Activated gamma-delta T cell (primary cell): ENCODE measurements around the gene FLAD1.
"Not testable (repeated sequence)": the region's sequence is repeated elsewhere in the genome, so short reads cannot be mapped to it uniquely, and the experiment has no call there.

ENCODE experiments used
- DNase-seq: peaks from one replicate; lab custom pipeline; 2025; lab: John Stamatoyannopoulos, UW

The FLAD1 gene

DNA sequence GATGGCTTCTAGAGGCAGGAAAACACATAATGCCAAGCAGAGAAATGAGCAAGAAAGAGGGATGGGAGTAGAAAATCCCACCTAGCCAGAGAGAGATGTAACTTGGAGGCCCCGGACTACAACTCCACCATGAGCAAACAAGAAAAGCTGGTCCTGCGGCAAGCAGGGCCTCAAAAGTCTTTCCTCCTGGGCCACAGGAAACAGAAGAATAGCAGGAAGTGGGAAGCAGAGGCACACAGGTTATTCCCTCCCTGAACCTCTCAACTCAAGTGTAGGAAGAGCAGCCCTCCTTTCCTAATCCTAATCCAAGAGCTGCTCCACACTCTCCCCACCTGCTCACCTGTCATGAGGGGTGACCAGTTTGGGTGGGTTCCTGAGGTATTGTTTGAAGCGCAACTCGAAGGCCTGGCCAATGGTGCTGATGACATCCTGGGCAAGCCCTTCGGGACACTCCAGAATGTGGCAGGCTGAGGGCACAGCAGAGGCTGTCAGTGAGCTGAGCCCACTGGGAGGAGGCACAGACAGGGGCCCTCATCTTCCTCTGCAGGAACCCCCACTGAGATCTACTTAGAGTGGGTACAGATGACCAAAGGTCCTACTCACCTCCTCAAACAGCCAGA is 15.7 kb upstream of the FLAD1 start:
- DNase-seq = no peak

DNA sequence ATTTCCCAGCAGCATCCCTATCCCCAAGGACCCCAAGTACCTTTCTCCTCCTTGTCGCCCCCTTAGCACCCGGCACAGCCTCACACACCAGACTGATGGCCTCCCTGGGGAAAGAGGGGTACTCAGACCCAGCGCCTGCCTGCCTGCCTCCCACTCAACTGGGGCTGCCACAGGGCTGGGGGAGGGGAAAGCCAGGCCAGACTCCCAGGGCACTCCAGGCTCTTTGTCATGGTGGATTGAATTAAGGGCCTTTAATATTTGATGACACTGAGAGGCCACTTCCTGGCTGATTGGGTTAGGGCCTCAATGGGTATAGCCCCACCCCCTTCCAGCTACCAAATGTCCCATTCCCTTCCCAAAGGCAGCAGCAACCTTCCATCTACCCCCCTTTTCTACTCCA is 14.4 kb upstream of the FLAD1 start:
- no peak for DNase-seq

DNA sequence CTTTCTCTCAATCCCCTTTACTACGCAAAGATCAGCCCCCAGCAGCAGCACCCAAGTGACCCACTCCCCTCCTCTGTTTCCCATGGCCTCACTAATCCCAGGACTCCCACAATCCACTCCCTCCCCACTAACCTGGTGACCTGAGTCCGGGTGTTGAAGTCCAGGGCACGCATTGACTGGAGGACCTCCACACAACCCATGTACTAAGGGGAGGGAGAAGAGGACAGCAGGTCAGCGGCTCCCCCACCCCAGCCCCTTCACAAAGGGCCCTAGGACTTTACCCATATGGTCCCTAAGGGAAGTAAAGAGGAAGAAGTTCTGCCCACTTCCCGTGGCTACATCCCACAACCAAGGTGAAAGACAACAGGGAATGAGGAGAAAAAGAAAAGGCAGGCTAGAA is 13.9 kb upstream of the FLAD1 start:
- no peak for DNase-seq

DNA sequence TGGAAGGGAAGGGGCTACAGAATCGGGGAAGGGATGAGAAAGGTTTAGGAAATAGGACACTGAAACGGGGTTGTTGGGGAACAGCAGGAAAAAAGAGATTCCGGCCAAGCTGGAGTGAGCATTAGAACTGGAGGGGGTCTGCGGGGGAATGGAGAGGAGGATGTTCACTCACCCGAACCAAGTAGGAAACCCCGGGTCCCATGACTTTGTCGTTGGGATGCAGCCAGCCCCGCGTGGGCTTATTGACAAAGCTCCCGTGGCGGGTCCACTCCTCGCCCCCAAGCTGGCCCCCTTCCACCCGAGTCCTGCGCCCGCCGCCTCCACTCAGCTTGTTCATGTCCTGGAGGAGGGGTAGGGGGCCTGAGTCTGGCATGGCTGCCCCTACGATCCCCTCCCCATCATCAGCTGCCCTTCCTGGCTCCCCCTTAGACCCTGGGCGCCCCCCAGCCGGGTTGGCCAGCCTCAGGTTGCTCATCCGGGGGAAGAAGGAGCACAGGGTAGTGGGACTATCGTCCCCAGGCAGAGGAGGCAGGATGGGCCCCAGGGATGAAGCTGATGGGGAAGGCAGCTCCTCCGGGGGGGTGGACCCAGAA is 13.2 kb upstream of the FLAD1 start:
- no peak for DNase-seq

DNA sequence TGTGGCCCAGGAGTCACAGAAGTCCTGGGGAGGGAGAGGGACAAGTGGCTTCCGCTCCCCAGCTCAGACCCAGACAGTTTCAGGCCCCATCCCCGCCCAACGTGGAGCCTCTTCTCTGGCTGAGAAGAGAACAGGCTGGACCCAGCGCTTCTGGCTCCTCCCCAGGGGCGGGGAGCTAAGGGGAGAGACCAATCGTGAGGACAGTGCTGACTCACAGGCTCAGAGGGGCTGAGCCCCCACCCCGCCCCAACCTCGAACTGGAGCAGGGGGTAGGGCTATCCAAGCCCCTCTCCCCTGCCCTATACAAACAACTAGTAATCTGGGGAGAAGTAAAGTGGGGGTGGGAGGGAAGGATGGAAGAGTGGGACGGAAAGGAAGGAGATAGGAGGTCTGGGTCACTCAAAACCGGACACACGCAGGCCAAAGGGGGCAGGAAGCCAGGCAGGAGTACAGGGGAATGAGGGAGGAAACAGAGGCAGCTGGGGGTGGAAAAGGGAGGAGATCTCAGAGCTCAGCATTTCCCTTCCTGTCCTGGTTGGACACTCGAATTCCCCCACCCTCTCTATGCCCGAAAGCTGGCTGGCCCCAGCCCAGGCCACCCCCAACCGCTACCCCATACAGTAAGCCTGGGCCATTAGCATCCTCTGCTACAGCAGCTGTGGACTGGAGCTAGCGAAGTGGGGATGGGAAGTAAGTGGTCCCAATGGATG is 12.4 kb upstream of the FLAD1 start, which contains the start of gene SHC1:
TSS of gene SHC1 (minus strand) at position 117 of the 710 bp plus-strand sequence. CDS start 221 bp downstream, outside the sequence.
- no peak for DNase-seq

DNA sequence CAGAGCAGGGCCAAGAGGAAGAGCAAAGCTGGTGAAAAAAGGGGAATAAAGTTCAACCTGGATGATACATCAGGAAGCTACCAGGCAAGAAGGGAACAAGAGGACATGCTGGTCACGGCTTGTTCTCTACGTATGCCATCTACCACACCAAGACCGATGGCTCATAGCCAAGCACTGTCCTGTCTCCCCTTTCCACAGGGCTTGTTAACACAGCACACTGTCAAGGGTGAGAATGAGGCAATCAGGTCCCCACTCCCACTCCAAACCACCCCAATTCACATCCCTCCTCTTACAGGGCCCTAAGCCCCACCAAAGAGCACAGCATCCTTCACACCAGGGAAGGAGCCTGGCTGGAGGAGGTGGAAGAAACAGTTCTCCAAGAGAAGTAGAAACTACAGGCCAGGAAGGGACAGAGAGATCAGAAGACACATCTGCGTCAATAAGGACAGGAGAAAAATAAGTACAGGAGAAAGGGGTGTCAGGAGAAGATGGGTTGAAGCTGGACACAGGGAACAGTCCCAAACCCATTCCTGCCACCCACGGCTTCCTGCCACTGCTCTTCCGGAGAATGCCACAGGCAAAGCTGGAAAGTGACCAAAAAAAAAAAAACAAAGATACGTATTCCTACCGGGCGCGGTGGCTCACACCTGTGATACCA is 11.7 kb upstream of the FLAD1 start:
- DNase-seq = no peak

DNA sequence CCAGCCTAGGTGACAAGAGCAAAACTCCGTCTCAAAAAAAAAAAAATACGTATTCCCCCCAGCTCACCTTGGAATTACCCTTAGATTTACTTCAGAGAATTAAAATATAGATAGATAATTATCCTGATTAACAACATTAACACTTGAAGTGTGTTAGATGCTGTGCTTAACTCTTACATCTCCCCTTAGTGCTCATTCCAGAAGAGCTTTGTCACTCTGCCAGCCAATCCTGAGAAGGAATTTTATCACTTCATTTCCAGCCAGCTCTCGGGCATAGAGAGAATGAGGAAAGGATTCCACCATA is 11.0 kb upstream of the FLAD1 start:
- no peak for DNase-seq

DNA sequence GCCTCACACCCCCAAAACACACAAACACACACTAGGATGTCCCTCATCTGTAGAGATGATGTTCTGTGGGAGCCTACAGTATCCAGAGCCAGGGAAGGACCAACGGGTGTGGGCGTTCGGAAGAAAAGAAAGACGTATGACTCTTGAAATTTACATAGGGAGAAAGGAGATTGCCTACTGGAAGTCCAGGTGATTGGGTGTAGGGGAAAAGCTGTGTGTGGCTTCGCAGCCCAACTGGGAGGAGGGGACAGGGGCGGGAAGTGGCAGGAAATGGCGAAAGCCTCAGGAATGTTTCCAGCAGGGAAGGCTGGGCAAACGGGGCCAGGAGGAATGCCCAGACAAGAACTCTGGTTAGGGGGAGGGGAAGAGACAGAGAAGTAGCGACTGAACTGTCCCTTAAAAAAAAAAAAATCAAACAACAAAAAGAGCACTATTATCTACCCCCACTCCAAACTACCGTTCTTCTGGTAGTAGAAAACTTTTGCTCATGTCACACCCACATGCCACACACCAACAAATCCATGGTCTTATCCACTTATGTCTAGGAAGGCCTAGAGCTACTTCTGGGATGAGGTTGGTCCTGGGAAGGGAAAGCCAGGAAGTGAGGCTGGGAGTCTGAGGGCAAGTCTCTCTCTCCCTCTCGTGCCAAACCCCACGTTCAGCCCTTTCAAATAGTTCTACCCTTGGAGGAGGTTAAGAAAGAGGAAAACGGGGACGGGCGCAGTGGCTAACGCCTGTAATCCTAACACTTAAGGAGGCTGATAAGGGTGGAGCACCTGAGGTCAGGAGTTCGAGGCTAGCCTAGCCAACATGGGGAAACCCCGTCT is 10.4 kb upstream of the FLAD1 start:
- no peak for DNase-seq

DNA sequence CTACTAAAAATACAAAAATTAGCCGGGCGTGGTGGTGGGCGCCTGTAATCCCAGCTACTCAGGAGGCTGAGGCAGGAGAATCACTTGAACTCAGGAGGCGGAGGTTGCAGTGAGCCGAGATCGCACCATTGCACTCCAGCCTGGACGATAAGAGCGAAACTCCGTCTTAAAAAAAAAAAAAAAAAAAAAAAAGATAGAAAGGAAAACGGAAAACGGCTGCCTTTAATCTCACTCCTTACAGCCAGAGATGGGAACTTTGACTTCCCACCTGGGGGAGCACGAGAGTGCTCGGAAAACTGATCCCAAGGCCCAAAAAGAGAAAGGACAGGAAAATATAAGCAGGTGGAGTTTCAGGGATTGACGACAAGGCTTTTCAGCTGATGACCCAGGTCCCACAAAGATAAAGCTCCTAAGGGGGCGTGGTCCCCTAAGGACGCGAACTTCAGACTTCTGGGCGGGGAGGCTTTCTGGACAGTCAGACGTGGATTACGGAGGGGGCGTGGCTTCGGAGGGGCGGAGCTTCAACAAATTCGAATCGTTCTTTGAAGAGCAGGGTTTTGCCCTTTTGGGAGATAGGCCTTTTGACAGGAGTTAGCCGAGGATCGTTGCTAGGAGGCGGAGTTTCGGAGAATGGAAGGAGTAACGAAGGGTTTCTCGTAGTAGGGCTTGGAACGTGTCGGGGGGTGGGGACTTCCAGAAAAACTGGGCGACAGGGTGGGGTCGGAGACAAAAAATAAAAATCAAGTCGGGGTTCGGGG is 9.6 kb upstream of the FLAD1 start:
- DNase-seq = peak; percentile 40

DNA sequence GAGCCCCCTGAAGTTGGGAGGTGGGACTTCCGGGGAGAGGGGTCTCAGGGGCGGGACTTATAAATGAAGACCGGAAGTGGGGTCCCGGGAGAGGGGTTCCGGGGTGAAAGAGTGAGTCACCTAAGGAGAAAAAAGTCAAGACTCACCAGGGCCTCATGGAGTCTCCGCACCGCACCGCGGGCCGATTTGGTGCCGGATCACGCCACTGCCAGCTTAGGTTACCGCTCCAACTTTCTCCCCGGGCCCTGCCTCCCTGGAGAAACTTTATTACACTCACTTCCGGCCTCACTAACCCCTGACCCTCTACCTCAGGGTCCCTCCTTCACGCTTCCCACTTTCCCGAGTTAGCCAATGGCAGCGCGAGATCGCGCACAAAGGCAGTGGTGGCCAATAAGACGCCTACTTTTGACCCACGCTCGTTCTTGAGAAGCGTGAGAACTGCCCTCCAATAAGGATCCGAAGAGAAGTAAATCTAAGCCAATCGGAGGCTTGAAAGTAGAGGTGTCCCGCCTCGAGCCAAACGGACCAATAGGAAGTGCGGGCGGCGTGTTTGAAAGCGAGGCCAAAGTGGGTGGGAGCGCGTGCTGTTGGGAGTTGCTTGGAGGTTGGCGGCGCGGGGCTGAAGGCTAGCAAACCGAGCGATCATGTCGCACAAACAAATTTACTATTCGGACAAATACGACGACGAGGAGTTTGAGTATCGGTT is 8.9 kb upstream of the FLAD1 start, which contains the start of gene CKS1B:
TSS of gene CKS1B (plus strand) at position 580 of the 706 bp plus-strand sequence. CDS start at position 645, 65 bp downstream.
- peak; percentile 81 for DNase-seq

DNA sequence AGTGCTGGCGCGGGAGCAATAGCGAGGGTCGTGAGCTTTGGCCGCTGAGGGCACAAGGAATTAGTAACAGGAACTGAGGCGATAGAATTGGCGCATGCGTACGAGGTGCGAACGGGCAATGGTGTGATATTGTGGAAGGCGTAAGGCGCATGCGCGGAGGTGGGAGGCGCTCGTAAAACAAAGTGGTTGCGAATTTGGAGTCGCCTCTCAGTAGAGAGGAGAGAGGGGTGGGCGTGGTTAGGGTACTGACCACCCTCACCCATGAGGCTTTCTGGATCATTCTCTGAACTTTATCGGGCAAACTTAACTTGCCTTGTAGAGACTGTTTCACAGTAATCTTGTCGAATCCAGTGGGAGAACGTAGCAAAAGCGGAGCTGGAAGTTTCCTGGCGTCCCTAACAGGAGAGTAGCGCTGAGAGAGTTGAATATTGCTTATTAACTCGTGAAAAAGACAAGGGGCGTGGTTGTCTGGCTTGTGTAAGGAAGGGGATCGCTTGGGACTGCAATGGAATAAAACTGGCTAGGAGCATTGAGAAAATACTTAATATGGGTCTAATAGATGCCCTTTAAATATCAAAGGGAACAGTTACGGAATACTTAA is 8.2 kb upstream of the FLAD1 start:
- peak; percentile 66 for DNase-seq

DNA sequence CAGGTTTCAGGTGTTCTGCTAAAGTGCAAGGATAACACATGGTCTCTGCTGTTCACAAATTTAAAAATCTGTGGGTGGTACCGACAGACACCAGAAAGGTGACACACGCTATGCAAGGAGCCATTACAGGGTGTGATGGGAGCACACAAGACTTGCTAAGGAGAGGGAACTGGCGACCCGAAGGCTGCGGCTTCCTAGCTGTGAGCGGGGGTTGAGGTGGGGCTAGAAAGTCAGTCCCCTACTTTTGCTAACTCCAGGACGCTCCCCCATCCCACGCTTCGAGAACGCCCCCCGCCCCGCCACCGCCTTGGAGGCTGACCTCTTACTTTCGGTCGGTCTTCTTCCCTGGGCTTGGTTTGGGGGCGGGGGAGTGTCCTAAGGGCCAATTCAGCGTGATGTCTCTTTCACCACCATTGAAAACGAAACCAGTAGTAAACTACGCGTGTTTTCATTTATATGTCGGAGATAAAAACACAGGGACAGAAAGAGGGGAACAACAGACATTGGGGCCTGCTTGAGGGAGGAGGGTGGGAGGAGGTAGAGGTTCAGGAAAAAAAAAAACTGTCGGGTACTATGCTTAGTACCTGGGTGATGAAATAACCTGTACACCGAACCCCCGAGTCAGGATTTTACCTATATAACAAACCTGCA is 7.6 kb upstream of the FLAD1 start:
- no peak for DNase-seq

DNA sequence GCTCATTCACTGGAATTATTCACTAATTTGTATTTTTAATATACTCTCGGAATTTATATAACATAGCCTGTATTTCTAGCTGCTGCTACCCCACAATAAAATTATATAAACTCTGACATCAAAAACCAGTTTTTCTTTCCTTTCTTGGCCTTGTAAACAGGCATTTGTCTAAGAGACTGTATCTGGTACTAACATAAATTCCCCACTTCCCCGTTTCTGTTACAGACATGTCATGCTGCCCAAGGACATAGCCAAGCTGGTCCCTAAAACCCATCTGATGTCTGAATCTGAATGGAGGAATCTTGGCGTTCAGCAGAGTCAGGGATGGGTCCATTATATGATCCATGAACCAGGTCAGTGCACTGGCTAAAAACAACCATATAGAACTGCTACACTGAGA is 5.4 kb upstream of the FLAD1 start:
- DNase-seq = not testable (repeated sequence)

DNA sequence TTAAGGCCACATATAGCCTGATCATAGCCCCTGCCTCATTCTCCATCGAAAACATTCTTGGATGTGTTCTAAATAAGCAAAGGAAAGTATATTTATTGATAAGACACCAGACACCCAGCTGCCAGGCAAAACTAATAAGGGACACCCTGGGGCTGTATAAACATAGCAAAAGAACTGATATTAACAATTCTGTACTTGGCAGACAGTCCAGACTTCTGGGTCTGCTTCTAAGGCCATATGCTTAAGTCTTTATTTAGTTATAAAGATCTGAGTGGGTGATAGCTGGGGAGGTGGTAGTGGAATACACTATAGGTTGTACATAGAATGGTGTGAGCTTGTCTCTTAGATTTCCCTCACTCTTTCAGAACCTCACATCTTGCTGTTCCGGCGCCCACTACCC is 4.8 kb upstream of the FLAD1 start:
- DNase-seq = no peak

DNA sequence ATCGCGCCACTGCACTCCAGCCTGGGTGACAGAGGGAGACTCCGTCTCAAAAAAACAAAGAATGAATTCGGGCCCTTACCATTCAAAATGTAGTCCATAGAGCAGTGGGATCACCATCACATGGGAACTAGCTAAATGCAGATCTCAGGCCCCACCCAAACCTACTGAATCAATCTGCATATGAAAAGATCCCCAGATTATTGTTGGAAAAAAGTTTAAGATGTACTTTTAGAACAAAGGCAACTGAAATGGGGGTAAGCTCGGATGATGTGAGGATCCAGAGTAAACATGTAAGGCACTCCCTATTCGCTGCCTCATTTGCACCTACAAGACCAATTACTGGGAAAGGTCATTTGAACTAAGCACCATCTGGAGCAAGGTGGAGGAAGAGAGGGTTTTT is 803 bp upstream of the FLAD1 start:
- no peak for DNase-seq

DNA sequence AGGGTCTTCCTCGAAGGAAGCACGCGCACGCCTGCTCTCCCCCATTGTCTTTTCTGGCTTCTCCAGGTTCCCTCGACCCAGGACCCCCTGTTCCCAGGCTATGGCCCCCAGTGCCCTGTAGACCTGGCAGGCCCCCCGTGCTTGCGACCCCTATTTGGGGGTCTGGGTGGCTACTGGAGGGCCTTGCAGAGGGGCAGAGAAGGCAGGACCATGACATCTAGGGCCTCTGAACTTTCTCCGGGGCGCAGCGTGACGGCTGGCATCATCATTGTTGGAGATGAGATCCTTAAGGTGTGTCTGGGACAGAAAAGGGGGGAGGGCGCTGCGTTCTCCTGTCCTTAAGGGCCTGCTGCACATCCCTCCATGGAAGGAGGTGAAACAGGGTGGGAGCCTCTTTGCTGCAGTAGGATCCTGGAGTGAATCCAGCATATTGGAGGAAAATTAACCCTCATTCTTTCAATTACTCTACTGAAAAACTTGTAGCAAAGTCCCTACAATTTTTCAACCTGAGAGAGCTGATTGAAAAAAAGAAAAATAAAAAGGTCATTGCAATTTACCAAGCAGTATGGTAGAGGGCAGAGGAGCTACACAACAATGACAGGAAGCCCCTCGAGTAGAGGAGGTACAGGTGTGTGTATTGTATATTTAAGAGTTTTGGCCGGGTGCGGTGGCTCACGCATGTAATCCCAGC is 777 bp downstream of the FLAD1 start:
- DNase-seq = no peak

DNA sequence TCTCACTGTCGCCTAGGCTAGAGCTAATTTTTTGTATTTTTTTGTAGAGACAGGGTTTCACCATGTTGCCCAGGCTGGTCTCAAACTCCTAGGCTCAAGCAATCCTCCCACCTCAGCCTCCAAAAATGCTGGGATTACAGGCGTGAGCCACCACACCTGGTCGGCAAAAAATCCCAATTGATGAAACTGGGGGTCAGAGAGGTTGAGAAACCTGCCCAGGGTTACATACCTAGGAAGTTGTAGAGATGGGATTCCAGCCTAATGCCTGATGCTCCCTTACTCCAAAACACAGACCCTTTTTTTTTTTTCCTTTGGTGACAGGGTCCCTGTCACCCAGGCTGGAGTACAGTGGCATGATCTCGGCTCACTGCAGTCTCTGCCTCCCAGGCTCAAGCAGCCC is 3.6 kb downstream of the FLAD1 start:
- not testable (repeated sequence) for DNase-seq

DNA sequence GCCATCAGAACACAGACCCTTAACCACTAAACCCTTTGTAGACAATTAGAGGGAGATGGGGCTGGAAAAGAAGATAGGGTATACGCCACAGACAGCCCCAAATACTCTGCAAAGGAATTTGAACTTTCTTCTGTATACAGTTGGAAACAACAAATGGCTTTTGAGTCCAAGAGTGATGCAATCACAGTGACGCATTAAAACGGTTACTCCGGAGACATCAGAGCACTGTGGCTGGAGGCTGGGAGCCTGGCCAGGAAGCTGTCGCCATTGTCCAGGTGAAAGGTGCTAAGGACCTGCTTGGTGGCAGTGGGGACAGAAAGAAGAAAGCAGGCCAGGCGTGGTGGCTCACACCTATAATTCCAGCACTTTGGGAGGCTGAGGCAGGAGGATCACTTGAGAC is 4.2 kb downstream of the FLAD1 start:
- no peak for DNase-seq
